Lower lobe of right lung (tissue), 2 donors: ENCODE results near the gene RABGEF1. TPM values are rescaled to one million over a fixed set of nuclear protein-coding genes. Genes with fewer than 3 reads are reported as not detected.
"Not testable (repeated sequence)": the region's sequence is repeated elsewhere in the genome, so short reads cannot be mapped to it uniquely, and the experiment has no call there.

Experiments
- ATAC-seq, 2 donors: fragments of 200-7000 bp; cut with Tn5 transposase; one replicate each; pipeline ENCODE4 v1.9.1; 2020 to 2022; ENCODE audit warnings: mild to moderate bottlenecking in 2 of 2, moderate library complexity in 2 of 2
- DNase-seq: peaks from one replicate; pipeline ENCODE4 v3.0.0-alpha.2; 2020
- H3K27ac ChIP-seq: fragments of 200-600 bp; one replicate; pipeline ENCODE4 v1.8.0; 2022
- H3K27me3 ChIP-seq: fragments of 200-600 bp; one replicate; pipeline ENCODE4 v1.8.0; 2022; ENCODE audit warnings: low read depth
- H3K36me3 ChIP-seq: fragments of 200-600 bp; one replicate; pipeline ENCODE4 v1.8.0; 2022; ENCODE audit warnings: mild to moderate bottlenecking
- H3K4me1 ChIP-seq: fragments of 200-600 bp; one replicate; pipeline ENCODE4 v1.8.0; 2022
- H3K4me3 ChIP-seq: fragments of 200-600 bp; one replicate; pipeline ENCODE4 v1.8.0; 2022; ENCODE audit warnings: mild to moderate bottlenecking
- H3K9me3 ChIP-seq: fragments of 200-600 bp; one replicate; pipeline ENCODE4 v1.8.0; 2022
- CTCF ChIP-seq: fragments of 200-600 bp; IDR thresholded peaks from one replicate; pipeline ENCODE4 v1.8.0; 2022; ENCODE audit warnings: antibody characterized with exemption, mild to moderate bottlenecking
- intact Hi-C: fragments of 100-400 bp; cut with DNase I; formaldehyde crosslinking; loops from one replicate; pipeline ENCODE4 v1.11.0; 2022
- total RNA-seq: library from RNA; stranded (reverse); fragmentation: NEBNext Ultra II Directional; extraction: Animal tissue kit (Norgen Biotek cat#: 25700); gene quantifications from one replicate; pipeline ENCODE4 v1.2.1, GENCODE V29; 2021
- donor health status: DM: no; HTN: yes; CAD: no; lungs with severe emphysema.

The RABGEF1 gene
- total RNA-seq, 1 donor from 2014 or later, result 24.1 TPM

GRCh38 chr7:66841898-66842297, 101.4 kb downstream of the RABGEF1 start:
- intact Hi-C loops, result no loop called here
- ATAC-seq (no peak), DNase-seq (no peak)
- Histone ChIP-seq H3K27me3 (no peaks in the 10 kb centered on the region), H3K27ac (no peak overlapping the region), H3K4me3 (no peak overlapping the region), H3K9me3 (no peaks in the 10 kb centered on the region), H3K36me3 (no peaks in the 10 kb centered on the region), H3K4me1 (peaks cover 19% of the 10 kb centered on the region)
- no peak for TF ChIP-seq CTCF

DNA sequence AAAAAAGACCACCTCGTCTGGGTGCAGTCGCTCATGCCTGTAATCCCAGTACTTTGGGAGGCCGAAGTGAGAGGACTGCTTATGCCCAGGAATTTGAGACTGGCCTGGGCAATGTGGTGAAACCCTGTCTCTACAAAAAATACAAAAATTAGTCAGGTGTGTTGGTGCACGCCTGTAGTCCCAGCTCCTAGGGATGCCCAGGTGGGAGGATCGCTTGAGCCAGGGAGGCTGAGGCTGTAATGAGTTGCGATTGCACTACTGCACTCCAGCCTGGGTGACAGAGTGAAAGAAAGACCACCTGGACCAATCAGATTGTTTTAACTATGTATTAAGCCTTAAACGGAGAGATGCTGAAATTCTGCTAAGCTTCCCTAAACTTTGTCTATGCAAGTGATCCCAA, 103.0 kb downstream of the RABGEF1 start:
- DNase-seq, H3K36me3 ChIP-seq, H3K27me3 ChIP-seq, intact Hi-C loops, H3K27ac ChIP-seq, H3K9me3 ChIP-seq, ATAC-seq: not testable (repeated sequence)
- Histone ChIP-seq H3K4me3 (peak overlapping the region; percentile 78), H3K4me1 (peaks cover 19% of the 10 kb centered on the region)

DNA sequence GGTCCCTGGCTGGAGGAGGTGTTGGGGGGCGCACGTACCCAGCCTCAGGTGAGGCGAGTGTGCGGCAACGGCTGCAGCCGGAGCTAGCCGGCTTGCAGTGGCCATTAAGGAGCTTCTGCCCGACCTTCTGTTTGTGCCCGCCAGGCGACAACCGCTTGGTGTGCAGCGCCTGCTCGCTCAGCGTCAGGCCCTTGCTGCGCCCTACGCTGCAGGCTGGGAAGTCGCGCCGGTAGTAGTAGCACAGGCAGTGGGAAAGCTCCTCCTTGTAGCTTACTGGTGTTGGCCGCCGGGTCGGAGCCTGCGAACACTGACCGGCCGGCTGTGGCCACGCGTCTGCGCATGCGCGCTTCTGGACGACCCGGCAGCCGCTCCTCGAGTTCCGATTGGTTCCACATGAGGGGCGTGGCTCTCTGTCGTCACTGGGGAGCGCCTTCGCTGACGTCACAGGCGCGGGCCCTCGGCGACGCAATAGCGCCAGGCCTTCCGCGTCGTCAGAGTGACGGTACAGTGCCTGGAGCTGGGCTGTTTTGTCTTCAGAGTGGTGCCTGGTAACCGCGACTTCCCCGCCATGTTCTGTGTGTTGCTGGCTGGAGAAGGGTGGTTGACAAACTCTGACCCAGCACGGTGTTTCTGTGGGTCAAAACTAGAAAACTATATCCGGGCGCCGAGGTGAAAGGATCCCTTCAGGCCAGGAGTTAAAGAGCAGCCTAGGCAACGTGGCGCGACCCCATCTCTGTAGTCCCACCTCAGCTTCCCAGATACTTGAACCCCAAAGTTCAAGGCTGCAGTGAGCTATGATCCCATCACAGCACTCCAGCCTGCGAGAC, 104.2 kb downstream of the RABGEF1 start:
- no peaks in the 10 kb centered on the region for H3K27me3 ChIP-seq
- peak; percentile 98 for DNase-seq
- TF ChIP-seq CTCF, result peak; percentile 32

GRCh38 chr7:66845379-66846095, 105.0 kb downstream of the RABGEF1 start:
- Histone ChIP-seq H3K27me3 (no peaks in the 10 kb centered on the region), H3K4me3 (peak overlapping the region; percentile 78), H3K27ac (peak overlapping the region; percentile 97), H3K36me3 (no peaks in the 10 kb centered on the region), H3K4me1 (peaks cover 19% of the 10 kb centered on the region), H3K9me3 (no peaks in the 10 kb centered on the region)
- peak; percentile 53 for DNase-seq
- TF ChIP-seq CTCF, result no peak
- ATAC-seq, result no peak
- intact Hi-C loops, result no loop called here

More for the DNA sequence above, 104.2 kb downstream of the RABGEF1 start:
- peak; percentile 98 to 99 for ATAC-seq
- H3K9me3 ChIP-seq, result no peaks in the 10 kb centered on the region
- no peaks in the 10 kb centered on the region for H3K36me3 ChIP-seq
- intact Hi-C loops, result no loop called here
- H3K4me1 ChIP-seq, result peaks cover 19% of the 10 kb centered on the region
- peak overlapping the region; percentile 78 for H3K4me3 ChIP-seq
- peak overlapping the region; percentile 97 for H3K27ac ChIP-seq

DNA sequence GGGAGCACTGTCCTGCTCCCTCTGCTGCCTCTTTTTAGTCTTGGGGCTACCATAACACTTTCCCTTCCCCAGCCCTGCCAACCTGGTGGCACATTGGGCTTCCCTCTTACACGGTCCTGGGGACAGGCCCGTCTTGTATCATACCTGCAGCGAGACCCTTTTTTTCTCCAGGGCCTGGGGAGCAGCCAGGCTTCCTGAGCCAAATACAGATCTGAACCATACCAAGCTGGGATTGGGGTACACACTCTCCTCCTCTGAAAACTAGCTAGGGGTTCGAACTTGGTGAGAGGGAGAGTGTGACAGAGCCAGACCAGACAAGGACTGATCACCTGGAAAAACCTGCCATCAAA, 105.5 kb downstream of the RABGEF1 start:
- ATAC-seq, H3K36me3 ChIP-seq, intact Hi-C loops, H3K27me3 ChIP-seq, DNase-seq, H3K9me3 ChIP-seq: not testable (repeated sequence)
- Histone ChIP-seq H3K4me1 (peaks cover 19% of the 10 kb centered on the region), H3K4me3 (peak overlapping the region; percentile 78), H3K27ac (peak overlapping the region; percentile 97)

DNA sequence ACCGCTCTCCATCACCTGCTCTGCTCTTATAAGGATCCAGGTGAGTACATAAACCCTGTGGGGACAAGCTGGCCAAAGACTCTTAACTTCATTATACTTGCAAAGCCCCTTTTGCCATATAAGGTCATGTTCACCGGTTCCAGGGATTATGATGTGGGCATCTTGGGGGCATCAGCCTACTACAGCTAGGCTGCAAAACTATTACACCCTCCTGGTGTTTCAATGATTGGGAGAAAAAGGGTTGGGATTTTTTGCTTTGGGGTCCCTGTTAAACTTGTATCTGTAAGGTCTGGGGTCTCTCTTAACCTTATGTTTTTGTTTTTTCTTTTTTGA, 107.0 kb downstream of the RABGEF1 start:
- H3K27me3 ChIP-seq, H3K4me3 ChIP-seq, ATAC-seq, DNase-seq, H3K9me3 ChIP-seq, H3K36me3 ChIP-seq, H3K27ac ChIP-seq, intact Hi-C loops: not testable (repeated sequence)
- peaks cover 19% of the 10 kb centered on the region for H3K4me1 ChIP-seq
